GM21529 (cell line): ENCODE data around the gene BTN3A1.
"Not testable (repeated sequence)": the region's sequence is repeated elsewhere in the genome, so short reads cannot be mapped to it uniquely, and the experiment has no call there.

Source experiments
- ATAC-seq: cut with Tn5 transposase; IDR thresholded peaks from one replicate; pipeline ENCODE4 v1.9.1; 2021; ENCODE audit not compliant: unreplicated experiment

BTN3A1 gene

DNA sequence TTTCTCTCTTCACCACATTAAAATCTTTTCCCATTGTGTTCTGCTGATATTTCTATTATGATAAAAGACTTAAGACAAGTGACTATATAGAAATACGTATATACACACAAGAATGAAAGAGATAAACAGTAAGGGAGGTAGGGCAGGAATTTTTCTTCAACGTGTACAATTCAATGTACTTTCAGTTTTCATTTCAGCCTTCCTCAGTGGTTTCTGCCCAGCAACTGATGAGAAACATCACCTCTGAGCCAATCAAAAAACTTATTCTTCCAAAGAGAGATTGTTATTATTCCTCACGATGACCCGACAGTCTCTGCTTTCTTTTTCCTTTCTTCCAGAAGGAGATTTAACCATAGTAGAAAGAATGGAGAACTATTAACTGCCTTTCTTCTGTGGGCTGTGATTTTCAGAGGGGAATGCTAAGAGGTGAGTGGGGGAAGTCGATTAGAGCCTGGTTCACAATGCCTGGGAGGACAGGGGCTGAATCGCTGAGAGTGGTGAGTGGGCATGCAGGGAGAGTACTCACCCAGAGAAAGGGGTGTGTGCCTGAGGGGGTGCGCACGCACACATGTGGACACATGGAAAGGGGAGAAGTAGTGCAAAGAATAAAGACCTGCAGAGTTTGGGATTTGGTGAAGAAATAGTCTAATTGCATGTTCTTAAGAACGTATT, at the start of gene BTN3A1:
TSS of gene BTN3A1 (plus strand) at position 289 of the 672 bp plus-strand sequence. CDS start 3,289 bp downstream, outside the sequence.
- ATAC-seq, result peak; percentile 88

DNA sequence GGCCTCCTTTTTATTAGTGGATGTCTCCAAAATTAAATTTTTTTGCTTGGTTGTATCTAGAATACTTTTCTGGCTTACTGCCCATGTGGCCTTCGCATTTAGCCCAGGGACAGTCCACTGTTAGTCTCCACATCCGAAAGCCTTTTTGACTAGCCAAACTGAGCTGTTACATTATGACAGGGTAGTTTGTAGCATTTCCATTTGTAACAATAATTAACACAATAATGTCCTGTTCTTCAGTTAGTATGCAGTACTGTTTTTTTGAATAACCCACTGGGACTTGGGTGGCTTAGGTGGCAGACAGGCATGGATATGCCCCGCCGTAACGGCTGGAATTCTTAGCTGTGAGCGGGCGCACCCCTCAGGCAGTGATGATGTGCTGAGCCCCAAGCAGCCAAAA, 49.8 kb upstream of the BTN3A1 start:
- ATAC-seq, result no peak

DNA sequence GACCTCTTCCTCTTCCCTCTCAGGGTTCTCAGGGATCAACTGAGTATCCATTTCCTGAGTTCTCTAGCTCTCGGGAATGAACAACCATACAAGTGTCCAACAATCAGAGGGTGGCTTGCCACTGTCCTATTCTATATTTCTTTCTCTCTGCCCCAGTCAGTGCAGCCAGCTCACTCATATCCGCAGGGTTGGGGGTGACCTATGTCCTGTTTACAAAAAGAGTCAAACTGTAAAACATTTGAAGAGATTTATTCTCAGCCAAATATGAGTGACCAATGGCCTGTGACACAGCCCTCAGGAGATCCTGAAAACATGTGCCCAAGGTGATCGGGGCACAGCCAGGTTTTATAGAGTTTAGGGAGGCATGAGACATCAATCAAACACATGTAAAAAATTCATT, 47.9 kb upstream of the BTN3A1 start:
- no peak for ATAC-seq

DNA sequence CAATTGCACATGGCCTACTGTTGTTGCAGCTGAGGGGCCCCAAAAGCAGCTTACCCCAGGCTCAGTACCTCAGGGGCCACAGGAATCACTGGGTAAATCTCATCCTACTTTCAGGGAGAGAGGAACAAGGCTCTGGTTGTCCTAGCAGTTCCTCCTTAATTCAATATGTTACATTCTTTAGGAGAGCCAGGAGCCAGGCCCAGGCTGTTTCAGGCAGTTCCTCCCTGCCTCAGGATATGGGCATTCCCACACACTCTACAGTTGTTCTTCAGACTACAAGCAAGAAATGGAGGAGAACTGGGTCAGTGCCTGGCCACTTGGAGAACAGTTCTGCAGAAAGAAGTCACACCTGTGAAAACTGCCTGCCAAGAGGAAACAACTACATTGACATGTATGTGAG, 46.7 kb upstream of the BTN3A1 start:
- ATAC-seq, result no peak

DNA sequence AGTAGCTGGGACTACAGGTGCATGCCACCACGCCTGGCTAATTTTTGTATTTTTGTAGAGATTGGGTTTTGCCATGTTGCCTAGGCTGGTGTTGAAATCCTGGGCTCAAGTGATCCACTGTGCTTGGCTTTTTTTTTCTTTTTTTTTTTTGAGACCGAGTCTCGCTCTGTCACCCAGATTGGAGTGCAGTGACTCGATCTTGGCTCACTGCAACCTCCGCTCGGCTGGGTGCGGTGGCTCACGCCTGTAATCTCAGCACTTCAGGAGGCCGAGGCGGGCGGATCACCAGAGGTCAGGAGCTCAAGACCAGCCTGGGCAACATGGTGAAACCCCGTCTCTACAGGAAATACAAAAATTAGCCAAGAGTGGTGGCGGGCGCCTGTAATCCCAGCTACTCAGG, 44.5 kb upstream of the BTN3A1 start:
- not testable (repeated sequence) for ATAC-seq

DNA sequence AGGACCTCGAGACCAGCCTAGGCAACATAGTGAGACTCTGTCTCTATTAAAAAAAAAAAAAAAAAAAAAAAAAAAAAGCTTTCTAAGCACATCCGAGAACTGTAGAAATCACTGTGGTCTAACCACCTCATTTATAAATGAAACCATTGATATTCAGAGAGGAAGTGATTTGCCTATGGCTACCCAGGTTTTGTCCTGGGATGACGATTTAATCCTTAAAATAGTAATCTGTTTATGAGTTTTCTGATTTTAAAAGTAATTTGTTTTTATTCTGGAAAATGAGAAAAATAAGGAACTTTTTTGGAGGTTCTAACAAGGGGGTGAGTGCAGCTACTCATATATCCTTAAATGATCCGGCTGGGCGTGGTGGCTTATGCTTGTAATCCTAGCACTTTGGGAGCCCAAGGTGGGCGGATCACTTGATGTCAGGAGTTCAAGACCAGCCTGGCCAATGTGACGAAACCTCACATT, 43.5 kb upstream of the BTN3A1 start:
- peak; percentile 50 for ATAC-seq

DNA sequence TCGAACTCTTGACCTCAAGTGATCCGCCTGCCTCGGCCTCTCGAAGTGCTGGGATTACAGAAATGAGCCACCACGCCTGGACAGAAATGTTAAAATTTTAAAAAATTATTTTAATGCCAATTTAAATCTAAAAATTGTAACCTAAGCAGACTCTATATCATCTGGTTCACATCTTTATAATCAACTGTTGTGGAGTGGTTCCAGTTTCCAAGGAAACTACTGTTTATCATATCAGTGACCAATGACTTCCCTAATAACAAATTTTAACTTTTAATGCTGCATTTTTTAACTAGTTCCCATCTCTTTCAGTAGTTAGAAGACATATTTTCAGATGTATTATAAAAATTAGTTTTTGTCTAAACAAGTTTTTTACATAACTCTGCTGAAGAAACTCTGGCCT, 42.3 kb upstream of the BTN3A1 start:
- no peak for ATAC-seq

DNA sequence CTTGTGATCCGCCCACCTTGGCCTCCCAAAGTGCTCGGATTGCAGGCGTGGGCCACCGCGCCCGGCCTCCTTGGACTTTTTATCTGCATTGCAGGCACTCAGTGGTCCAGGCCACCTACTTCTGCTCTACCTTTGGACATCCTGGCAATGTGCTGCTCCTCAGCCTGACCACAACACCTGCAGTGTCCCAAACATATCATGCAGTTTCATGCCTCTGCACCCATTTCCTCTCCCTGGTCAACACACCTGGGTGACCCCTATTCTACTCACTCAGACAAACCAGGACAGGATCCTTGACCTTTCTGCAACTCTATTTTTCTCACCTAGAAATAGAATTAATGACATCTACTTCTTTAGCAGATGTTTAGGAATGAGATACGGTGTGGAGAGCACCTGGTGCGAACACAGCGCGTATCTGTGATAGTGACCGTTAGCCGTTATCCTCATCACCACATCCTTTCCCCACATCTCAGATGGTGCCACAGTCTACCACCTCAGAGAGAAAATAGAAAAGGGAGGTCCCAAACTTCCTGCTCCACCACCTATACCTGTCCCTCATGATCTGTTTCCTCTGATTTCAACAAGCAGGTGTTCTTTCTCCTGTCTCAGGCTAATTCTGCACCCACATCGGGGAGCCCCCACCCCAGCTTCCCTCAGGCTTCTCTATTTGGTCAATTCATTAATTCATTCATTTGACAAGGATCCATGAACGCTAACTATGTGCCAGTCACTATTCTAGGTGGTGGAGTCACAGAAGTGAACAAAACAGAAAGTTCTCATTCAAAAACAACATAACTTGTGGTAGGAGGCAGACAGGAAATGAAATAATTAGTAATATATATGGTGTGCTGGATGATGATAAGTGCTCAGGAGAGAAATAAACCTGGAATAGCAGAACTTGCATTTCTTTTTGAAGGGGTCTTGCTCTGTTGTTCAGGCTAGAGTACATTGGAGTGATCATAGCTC, 41.3 kb upstream of the BTN3A1 start:
- peak; percentile 39 for ATAC-seq

DNA sequence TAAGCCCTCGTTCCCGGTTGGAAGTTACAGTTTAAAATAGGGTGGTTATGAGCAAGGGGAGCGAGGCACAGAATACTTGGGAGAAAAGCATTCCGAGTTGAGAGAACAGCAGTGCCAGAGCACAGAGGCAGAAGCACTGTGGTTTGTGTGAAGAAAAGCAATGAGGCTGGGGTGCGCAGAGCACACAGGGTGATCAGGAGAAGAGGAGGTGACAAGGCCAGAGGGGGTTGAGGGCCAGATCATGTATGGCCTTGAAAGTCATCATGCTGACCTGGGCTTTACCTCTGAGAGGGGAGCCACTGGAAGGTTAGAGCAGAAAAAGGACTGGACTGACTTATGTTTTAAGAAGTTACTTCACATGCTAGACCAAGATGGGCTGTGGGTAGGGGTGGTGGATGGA, 40.5 kb upstream of the BTN3A1 start:
- ATAC-seq, result no peak

DNA sequence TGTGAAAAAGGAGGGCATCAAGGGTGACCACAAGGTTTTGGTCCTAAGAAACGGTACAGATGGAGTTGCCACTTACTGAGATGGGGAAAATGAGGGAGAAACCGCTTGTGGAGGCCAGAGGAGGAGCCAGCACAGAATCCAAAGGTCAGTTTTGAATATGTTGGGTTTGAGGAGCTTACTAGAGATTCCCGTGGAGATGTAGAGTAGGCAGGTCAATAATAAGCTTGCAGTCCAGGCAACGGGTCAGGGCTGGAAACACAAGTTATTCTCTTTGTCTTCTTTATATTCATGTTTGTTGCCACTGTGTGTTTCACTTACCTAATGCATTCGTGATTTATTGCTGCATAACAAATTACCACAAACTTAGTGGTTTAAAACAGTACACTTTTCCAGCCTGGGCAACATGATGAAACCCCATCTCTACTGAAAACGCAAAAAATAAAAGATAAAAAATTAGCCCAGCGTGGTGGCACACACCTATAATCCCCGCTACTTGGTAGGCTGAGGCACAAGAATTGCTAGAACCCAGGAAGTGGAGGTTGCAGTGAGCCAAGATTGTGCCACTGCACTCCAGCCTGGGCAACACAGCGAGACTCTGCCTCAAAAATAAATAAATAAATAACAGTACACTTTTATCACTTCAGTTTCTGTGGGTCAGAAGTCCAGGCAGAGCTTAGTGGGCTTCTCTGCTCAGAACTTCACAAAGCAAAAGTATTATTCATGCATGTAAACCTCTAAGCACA, 39.8 kb upstream of the BTN3A1 start:
- no peak for ATAC-seq

DNA sequence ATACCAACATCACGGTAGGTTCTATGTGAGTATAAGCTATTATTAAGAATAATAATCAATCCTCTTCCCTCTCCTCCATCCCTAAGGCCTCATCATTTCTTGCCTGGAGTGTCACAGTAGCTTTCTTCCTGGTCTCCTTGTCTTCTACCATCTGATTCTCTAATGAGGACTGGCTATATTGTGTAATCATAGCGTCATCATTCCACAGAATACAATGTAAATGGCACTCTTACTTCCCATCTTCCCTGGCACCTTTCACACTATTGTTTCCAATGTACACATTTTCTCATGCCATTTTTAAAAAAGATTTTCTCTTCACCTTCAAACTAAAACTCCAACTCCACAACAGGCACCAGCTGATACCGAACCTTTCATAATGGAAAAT, 39.2 kb upstream of the BTN3A1 start:
- ATAC-seq, result no peak

DNA sequence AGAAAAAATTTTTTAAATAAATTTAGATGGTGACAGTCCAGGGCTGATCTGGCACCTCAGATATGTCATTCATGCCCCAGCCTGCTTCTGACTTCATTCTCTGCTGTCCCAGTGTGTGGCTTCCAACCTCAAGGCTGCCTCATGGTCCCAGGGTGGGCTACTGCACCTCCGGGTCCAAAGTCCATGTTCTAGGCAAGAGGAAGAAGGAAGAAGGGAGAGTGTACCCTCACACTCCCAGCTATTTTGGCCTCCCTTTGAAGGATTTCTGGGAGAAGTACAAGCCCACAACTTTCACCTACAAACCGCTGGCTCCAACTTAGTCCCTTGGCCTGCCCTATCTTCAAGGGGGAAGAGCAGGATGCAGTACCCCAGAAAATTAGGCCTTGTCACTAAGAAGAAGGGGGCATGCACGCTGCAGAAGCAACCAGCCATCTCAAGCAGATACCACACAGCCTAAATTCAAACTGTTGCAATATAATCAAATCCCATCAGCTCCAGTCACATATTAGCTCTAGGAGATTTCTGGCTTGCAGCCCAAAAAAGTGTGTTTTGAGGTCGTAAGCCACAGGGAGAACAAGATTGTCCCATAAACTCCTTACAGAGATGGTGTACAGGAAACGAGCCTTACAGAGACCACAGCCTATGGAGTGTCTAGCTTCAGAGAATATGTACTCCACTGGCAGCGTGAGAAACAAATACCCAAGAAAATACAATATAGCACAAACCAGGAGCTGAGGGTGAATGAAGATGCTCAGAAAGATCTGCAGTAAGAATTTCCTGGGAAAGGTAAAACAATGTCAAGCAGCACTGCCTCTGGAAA, 38.0 kb upstream of the BTN3A1 start:
- no peak for ATAC-seq

DNA sequence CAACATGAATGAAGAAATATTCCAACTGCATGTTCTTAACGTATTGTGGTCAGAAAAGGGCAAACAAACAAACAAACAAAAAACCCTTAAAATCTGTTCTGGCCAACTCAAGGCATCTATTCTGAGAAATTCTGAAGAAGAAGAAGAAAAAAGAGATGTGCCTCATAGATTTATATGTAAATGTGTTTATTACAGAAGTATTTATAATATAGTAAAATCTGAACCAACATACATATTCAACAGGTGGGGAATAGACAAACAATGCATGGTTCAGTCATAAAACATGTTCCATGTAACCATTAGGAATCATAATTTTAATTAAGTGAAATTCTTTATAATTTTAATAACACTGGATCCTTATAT, 36.5 kb upstream of the BTN3A1 start:
- ATAC-seq, result no peak

DNA sequence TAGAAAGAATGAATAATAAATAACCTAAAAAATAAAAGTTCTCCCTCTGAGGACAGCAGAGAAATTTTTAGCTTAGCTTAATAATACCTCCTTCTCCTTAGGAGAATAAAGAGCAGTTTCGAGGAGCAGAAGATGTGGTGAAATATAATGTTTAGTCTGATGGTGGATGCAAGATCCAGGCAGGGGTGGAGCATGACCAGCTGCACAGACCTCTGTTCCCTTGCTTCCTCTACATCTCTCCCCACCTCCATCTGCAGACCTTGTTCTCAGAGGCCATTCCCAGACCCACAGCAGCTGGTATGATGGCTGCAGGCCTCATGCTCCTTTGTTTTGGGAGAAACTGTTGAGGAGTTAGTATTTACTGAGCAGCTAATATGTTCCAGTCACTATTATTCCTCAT, 35.6 kb upstream of the BTN3A1 start:
- no peak for ATAC-seq

DNA sequence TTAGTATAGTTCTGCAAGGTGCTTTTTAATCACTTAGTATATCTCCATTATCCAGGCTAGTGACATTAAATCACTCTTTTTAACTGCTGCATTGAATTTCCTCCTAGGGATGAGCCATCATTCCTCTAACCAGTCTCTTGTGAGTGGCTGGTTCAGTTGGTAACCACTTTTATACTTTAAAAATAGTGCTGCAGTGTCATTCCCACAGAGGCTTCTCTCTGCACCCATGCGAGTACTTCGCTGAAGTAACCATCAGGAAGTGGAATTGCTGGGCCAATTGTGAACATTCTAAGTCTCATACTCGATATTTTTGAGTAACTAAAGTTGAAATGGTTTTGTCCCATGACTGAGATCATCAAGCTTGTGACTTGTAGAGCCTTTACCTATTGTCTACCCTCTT, 35.0 kb upstream of the BTN3A1 start:
- ATAC-seq, result no peak

DNA sequence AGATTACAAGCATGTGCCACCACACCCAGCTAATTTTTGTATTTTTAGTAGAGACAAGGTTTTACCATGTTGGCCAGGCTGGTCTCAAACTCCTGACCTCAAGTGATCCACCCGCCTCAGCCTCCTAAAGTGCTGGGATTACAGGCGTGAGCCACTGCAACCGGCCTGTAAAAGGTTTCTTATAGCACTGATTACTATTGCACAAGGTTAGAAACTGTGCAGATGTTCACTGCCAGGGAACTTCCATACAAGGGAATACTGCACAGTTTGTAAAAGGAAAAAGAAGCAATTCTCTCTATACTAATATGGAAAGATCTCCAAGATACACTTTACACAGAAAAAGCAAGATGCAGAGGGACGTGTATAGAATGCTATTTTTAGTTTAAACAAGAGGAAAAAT, 30.3 kb upstream of the BTN3A1 start:
- not testable (repeated sequence) for ATAC-seq

DNA sequence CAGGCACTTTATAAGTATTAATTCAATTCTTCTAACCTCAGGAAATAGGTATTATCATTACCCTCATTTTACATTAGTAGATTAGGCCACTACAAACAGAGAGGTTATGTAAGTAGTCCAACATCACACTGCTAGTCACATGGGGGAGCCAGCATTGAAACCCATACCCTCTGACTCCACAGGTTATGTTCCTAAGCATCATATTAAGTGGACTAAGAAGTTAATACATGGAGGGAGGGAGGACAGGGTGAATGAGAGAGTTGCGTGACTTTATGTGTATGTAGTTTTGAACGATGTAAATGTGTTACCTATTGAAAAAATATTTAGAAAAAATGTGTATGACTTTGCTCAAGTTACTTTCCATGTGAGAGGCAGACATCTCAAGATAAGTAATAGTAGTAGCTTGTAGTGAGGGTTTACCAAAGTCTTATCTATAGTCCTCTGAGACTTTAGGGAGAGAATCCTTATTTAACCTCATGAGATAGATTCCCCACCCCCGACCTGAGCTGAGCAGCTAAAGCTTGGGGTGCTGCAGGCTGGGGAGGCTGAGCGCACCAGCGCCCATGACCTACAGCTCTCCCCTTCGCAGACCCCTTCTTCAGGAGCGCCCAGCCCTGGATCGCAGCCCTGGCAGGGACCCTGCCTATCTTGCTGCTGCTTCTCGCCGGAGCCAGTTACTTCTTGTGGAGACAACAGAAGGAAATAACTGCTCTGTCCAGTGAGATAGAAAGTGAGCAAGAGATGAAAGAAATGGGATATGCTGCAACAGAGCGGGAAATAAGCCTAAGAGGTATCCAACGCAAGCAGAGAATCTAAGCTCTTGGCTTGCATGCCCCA, 29.5 kb upstream of the BTN3A1 start:
- ATAC-seq, result no peak

DNA sequence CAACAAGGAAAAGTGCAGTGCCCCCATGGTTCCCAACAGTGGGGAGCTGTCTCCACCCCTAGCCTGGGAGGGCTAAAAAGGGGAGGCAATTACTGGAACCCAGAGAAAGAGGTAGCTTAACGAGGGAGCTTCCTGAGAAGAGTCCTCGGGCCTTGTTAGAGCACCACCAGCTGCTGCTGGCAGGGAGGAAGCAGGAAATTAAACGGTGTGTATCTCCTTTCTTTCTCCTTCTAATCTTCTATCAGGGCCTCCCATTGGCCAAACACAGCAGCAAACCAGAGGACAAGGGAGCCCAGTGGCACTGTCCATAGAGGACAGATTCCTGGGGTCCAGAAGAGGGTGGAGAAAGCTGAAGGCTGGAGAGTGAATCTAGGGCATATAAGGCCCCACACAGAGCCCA, 26.8 kb upstream of the BTN3A1 start:
- no peak for ATAC-seq

DNA sequence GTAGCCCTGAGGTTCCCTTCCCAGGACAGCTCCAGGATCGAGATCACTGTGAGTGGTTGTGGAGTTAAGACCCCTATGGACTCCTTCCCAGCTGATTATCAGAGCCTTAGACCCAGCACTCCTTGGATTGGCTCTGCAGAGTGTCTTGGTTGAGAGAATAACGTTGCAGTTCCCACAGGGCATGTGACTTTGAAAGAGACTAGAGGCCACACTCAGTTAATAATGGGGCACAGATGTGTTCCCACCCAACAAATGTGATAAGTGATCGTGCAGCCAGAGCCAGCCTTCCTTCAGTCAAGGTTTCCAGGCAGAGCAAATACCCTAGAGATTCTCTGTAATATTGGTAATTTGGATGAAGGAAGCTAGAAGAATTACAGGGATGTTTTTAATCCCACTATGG, 24.4 kb upstream of the BTN3A1 start:
- ATAC-seq, result no peak

DNA sequence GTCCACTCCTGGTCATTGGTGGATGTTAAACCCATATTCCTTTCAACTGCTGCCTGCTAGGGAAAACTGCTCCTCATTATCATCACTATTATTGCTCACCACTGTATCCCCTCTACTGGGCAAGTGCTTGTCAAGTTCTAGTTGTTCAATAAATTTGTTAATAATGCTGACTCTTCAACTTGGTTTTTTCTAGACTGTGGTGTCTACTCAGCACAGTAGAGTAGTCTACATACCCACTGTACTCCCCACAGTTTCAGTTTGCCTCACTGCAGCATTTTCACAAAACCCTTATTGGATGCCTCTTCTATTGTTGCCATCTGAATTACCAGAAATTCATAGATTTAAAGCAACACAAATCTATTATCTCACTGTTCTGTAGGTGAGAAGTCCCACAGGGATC, 23.9 kb upstream of the BTN3A1 start:
- not testable (repeated sequence) for ATAC-seq
